Activated CD8-positive, alpha-beta memory T cell treated with anti-CD3 and anti-CD28 coated beads for 48 hours (primary cell): ENCODE measurements around the gene IARS1.
A peak's percentile ranks its signal among the peaks of the same experiment; 100 is the strongest.

ENCODE experiments used
- DNase-seq, 3 experiments: peaks; one replicate each; pipeline ENCODE4 v3.0.0-alpha.2; 2020; ENCODE audit warnings: low read depth in 2 of 3, low spot score in 2 of 3

The IARS1 gene

DNA sequence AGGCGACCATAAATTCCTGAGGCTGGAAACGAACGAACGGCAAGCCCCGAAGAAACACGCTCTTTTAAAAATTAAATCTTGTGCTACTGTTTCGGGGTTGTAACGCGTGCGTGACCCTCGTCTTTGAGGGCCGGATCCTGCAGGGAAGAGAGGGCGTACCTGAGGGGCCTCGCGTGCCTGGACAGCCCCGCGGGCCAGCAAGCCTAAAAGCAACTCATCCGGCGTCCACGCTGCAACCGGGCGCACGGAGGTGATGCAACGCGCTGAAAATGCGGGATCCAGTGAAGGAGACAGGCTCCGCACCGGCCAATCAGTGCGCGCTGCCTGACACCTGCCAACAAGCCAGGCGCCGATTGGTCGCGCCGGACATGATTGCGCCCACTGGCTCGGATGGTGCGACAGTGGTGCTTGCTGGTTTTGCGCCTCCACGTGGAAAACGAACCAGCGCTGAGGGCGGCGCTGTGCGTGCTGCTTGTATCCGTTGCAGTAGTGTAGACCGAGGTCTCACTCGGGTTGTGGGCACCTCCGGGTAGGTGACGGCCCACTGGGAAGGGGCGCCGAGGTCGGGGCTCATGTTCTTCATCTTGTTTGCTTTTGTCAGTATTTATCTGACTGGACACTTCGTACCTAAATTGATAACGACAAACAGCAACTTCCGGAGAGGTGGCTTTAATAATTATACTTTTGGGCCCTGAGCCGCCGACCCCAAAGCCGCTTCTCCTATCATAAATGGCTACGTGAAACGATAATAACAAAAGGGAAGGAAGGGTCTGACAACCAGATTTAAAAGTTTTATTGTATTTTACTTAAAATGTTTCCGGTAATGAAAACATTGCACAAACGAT lies at the start of gene IARS1:
Gene IARS1 (minus strand): TSS at position 246 of the 845 bp plus-strand sequence. CDS start 4,278 bp downstream, outside the sequence.
- peak; percentile 100 for DNase-seq

DNA sequence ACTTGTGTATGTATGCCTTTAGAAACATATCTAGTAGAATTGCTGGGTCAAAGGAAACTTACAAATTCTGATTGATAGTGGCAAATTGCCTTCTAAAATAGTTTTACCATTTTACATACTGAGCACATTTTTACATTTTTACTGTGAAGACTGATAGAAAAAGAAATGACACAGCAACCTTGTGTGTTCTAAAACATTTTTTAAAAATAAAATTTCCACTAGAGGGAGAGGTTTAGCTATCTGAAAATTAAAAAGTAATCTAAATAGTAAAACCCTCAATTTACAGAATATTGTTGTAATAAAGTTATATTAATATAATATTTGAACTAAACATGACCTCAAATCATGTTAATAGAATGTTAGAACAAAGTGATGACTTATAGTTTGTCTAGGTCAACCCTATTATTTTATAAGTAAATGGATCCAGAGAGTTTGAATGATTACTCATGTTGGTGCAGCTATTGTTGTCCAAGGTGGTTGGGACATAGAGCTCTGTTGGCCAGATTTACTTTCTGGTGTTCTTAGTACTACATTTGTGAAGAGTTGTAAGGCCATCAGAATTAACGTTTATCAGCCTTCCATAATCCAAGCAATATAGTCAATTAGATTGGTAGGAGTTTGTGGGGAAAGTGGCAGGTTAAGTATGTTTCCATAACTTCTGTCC lies 49.5 kb upstream of the IARS1 start:
- no peak for DNase-seq

DNA sequence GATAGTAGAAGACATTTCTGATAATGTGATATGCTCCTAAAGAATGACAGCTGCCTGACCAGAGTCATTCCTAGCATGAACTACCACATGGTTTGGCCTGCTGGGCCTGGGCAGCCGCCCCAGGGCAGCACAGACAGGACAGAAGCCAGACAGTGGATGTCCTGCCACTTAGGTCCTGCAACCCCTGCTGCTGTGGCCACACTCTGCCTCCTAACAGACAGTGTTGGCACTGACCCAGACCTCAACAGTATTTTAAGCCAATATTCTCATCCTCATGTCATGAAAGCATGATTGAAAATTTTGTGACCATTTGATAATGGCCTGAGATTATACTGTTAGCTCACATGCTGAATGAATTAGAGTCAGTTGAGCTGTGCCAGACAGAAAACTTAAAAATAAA lies 48.1 kb upstream of the IARS1 start:
- no peak for DNase-seq

DNA sequence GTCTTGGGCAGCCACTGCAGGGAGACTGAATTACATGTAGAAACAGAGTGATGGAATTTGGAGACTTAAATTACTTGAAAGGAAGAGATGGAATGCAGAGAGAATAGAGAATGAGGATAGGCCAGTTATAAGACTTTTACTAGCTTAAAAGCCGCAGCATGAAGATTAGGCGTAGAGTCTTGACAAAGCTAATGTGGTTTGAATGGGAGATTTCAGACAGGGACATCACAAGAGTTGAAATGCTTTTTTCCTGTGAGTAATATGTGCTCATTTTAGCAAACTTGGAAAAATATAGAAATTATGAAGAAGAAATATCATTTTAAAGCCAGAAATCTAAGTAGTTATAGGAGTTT lies 39.8 kb upstream of the IARS1 start:
- no peak for DNase-seq

DNA sequence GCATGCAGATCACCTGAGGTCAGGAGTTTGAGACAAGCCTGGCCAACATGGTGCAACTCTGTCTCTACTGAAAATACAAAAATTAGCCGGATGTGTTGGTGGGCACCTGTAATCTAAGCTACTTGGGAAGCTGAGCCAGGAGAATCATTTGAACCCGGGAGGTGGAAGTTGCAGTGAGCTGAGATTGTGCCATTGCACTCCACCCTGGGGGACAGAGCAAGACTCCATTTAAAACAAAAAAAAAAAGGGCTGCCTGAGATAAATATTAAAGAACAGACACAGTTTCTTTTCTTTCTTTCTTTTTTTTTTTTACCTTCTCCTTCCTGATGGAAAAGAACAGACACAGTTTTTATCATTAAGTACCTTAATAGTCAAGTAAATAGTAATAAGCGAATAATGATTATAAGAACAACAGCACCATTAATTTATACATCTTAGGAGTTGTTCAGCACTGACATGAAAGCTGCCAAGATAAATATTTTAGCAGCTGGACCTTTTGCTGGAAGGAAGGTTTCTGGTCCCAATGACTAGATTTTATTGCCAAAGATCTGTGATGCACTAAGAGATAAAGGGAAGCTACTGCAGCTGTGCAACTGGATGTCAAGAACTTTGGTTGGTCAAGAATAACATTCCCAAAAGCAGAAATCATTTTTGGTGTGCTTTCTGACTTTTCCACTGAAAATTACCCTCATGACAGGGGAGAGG lies 39.2 kb upstream of the IARS1 start:
- no peak for DNase-seq

DNA sequence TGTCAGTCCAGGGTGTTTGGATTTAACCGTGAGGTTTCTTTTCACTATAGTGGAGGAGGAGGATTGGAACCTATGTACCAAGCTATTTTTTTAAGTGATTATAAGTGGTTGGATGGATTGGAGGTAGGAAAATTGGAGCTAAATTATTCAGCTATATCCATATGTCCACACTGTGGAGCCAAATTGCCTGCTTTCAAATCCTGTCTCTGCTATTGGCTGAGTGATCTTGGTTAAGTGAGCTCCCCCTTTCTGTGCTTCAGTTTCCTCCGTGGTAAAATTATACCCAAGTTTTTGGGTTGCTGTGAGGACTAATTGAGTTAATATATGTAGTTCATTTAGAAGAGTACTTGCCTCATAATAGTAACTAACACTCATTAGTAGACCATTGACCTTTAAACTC lies 34.7 kb upstream of the IARS1 start:
- DNase-seq: no peak

DNA sequence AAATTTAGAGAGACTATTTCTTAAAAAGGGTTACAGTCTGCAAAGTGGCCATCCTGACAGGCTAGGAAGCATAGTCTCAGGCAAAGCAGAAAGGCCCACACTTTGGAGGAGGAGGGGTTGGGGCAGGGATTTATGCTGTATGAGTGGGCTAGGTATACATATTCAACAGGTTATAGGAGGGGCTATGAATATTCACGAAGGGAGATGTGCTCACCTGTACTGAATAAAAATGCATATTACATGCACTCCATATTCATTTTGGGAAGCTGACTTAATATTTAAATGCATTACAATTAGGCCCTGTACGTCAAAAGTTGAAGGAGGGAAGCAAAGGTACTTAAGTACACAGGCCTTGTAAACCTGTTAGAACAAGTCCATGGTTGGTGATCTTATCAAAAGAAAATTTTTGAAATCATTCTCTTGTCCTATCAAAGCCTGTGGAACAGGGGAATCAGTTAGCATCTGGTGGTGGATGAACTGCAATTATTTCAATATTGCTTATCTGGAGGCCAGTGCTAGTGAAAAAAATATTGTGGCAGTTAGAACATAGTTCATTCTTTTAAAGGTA lies 33.9 kb upstream of the IARS1 start:
- DNase-seq: no peak

DNA sequence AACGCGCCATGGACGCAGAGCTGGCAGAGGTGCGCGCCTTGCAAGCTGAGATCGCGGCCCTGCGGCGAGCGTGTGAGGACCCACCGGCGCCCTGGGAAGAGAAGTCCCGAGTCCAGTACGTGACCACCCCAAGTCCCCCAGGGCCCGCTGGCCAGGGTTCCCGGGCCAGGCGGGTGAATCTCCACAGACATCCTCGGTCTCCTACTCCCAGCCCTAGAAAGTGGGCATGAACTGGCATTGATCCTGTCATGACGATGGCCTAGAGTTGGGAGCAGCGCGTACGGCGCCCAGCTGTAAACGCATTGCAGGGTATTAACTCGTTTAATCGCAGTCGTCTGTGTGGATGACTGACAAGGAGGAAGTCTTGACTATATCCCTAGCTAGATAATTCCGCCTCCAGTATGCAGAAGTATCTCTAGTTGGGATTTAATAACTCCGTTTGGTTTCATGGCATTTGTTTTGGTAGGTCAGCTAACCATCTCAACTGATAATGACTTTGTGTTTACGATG lies 32.5 kb upstream of the IARS1 start:
- no peak for DNase-seq

DNA sequence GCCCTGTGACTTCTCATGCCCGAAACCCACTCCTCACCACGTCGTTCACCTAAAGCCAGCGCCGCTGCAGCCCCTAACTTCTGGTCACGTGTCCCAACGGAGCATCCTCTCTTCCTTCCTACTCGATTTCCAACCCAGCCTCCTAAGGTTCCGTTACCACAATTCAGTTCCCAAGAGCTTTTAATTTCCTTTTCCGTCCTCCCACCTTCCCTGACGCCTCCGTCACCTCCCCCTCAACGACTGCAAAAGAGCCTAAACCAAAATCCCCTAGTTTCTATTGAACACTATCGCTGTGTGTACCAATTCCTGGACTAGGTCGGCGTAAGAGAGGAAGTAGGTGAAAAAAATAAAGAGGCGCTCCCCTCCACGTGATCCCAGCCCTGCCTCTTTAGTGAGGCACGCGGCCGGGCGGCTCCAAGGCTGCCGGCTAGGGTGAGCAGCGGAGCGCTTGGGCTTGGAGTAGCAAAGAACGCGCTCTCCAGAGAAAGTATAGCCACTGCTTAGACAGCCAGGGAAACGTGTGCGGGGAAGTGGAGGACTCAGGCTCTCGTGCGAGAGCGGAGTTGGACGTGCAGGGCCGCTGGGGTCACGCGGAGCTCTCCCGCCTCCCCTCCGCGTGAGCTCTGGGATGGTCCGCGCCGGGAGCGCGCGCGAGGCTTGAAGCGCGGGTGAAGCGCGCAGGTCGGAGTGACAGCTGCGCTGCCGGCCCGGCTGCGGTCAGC lies 31.9 kb upstream of the IARS1 start, which contains the start of the genes CENPP and NOL8:
Gene CENPP (plus strand): TSS at position 685 of the 722 bp plus-strand sequence.
Gene NOL8 (minus strand): TSS at position 82 of the 722 bp plus-strand sequence. CDS start 1,189 bp downstream, outside the sequence.
- DNase-seq: peak; percentile 54 to 62 (median 61)

DNA sequence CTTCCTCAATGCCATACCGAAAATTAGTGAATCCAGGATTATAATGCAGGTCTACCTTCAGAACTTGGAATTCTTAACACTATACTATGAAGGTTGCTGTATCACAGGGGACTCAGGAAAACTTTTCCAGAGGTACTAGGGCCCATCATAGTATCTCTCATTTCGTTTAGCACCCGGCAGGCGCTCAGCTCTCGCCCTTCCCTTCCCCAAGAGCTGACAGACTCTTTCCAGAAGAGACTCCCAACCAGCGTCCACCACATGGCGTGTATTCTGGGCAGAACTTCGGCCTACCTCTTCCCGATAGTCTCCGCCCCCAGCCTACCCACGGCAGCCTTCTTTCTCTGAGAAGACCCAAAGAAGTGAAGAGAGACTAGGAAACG lies 31.4 kb upstream of the IARS1 start:
- no peak for DNase-seq

DNA sequence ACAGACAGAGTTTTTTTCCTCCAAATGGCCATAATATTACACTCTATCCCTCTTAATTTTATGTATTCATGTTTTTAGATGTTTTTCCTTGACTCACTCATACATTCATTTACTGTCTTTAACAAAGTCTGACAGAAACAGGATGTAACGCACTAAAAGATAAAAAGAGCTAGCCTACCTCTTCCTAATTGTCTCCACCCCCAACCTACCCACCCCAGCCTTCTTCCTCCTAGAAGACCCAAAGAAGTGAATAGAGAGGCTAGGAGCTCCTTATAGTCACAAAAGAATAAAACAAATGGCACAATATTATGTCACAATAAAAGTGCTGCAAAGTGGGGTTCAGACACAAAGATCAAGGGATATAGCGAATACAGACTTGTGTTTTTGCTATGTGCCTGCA lies 30.9 kb upstream of the IARS1 start:
- no peak for DNase-seq

DNA sequence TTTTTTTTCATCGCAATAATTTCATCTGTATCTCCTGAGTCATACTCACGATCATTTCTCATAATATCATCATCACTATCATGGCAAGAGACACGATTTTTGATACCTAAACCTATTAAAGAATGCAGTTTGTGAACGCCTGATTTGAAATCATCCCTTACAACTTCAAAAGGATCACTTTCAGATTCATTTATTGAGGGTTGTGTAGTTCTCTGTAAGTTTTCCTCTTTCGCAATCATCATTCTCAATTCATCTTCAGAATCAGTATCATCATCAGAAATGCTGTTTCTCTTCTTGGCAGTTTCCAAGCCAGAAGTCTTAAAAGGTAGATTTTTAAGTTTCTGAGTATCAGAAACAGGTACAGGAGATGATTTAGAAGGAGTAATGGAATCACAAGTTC lies 22.0 kb upstream of the IARS1 start:
- no peak for DNase-seq

DNA sequence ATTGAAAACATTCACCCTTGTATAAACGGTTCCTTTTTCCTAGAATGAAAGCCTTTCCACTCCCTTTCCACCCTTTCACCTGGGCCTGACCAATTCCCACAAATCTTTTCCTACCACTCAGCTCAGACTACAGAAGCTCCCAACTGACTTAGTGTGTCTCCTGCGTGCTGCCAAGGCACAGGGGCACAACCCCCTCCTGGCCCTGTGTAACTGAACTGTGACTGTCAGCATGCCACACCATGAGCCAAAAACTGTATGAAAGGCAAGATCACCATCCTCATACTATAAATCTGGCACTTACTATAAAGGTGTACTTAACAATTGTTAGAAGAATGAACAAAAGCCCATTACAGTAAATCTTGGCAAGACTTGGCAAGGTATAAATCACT lies 20.1 kb upstream of the IARS1 start:
- DNase-seq: no peak

DNA sequence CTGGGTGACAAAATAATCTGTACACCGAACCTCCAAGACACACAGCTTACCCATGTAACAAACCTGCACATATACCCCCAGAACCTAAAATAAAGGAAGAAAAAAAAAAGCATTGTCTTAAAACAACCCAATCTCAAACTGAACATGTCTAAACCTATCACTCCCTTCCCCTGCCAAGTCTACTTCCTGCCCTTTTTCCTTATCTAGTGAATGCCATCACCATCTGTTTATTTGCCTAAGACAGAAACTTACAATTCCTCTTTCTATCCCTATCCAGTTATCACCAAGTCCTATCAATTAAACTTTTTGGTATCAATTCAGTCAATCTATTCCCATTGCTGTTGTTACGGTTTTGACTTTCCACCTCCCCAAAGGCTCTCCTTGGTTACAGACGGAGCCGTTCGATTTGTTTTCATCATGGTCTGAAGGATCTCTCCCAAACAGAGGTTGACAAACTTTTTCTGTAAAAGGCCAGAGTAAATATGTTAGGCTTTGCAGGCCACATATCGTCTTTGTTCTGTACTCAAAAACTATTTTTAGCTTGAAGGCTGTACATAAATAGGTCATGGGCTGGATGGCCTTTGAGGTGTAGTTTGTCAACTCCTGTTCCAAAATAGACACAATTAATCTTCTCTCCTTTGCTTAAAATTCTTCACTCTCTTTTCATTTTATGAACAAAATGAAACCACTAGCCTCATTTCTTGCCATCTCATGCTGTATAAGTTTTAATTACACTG lies 19.6 kb upstream of the IARS1 start:
- DNase-seq: no peak

DNA sequence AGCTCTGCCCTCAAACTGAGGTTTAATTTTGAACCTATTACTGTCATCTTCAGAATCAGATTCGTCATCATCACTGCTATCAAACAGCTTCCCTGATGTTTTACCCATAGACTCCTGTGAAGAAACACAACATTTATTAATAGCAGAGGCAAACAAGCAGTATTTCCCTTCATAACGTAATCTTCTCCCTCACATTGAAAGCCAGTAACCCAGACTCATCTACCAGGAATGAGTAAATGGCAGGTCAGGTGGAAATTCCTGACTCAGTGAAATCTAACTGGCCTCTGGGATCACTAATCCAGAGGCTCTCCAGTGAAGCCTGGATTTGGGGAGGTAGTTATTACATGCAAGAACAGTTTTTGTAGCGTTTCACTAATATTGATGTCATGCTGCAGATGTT lies 17.1 kb upstream of the IARS1 start:
- DNase-seq: no peak

DNA sequence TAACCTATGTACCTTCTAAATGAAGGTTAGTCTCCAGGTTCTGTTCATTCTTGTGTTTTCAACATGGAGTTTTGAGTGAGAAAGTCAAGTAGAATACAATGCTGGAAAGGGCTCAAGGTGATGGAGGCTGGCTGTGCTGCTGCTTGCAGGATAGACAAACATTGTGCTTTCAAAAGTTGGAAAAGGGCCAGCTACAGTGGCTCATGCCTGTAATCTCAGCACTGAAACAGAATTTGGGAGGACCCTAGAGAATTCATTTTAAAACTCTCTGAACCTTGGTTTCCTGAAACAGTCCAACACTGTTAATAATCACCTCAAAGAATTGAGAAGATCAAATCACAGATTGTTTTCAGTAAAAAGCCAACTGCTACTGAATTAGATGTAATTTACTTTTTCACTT lies 15.4 kb upstream of the IARS1 start:
- no peak for DNase-seq

DNA sequence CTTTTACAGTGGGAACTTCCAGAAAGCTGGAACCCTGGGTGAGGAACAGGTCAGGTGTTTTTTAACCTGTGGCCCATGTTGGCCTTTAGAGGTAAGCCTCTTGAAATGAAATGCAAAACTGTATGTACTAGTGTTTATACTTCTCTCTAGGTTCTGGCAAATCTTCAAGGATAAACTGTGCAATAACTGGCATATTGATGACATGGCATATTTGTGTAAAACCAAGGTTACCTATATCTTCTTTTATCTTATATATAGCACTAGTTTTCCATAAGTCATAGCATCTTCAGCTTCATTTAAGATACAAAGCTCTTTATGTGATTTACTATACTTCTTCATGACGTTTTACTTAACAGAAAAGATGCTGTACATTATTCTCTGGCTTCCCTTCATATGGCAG lies 7.4 kb upstream of the IARS1 start:
- DNase-seq: no peak

DNA sequence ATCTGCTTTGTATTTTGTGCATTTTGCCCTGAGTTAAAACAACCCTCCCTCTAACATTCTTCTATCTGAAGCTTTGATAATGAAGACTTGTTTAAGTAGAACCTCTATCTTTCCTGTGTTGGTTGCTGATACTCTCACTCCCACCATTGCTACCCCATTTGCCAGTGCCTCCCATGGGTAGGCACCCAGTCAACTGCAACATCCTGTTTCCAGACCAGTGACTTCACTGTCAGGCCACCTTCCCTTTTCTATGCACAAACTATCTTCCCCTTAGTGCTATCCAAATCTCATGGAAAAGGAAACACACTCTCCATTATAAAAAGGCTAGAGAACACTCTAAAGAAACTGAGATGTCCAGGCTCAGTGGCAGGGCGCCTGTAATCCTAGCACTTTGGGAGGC lies 5.6 kb upstream of the IARS1 start:
- no peak for DNase-seq

DNA sequence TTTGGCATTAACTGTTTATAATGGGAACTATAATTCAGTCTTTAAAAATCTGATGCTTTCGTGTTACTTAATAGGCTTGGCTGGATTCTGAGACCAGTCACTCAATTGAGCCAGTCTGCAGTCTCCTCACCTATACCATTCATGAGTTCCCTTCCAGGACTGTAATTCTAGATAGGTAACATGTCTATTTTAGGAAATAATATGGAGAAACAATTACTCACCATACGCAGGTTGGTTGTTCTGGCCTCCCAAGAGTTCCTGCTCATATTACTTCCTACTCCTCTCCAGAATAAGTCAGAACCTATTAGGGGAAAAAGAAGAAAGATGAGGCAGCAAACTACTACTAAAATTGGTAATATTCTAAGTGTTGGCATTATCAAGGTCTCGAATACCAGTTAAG lies 4.5 kb upstream of the IARS1 start:
- no peak for DNase-seq

DNA sequence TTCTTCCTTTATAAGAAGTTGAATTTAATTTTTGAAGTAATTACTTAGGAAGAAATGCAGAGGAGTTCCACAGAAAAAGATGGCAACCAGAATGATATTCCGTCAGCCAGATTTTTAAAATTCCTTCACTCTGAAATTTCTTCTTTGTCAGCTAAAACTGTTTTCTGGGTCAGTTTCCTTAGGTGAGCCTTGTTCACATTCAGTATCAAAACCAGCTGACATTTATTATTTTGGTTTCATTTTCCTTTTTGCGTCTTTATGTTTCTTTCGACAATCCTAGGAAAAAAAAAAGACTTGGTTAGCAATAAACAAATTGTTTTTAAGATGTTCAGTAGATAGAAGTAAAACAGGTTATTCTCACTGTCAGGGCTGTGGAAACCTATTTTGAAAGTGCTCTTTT lies 4.1 kb upstream of the IARS1 start:
- DNase-seq: no peak
